ENCODE data around the gene FSCN2.

Gene FSCN2

GRCh38 chr17:81508639-81509206 is 19.5 kb upstream of the FSCN2 start:
- H3K27me3 ChIP-seq (ENCODE audit: control insufficient read depth, insufficient read depth, low read length, poor library complexity, severe bottlenecking): peaks cover 8% of the 10 kb centered on the region
- no peak overlapping the region for H3K27ac ChIP-seq (ENCODE audit: insufficient read depth, low read depth, low read length, poor library complexity, severe bottlenecking)
- H3K9me3 ChIP-seq (ENCODE audit: control insufficient read depth, low read length): no peaks in the 10 kb centered on the region
- WGBS, 2 experiments: 84 to 89% methylated on average over 10 of the region's 10 CpGs
- H3K36me3 ChIP-seq (ENCODE audit: control insufficient read depth, insufficient read depth, low read length): peaks cover 26% of the 10 kb centered on the region
- peaks cover 7% of the 10 kb centered on the region for H3K4me1 ChIP-seq (ENCODE audit: control insufficient read depth, insufficient read depth, low read length)
- H3K4me3 ChIP-seq (ENCODE audit: insufficient read depth, low read depth, low read length): peak overlapping the region; percentile 21

- Histone ChIP-seq H3K4me1 (ENCODE audit: control insufficient read depth, insufficient read depth, low read length) (peaks cover 7% of the 10 kb centered on the region), H3K27ac (ENCODE audit: insufficient read depth, low read depth, low read length, poor library complexity, severe bottlenecking) (no peak overlapping the region), H3K4me3 (ENCODE audit: insufficient read depth, low read depth, low read length) (peak overlapping the region; percentile 96), H3K27me3 (ENCODE audit: control insufficient read depth, insufficient read depth, low read length, poor library complexity, severe bottlenecking) (peaks cover 15% of the 10 kb centered on the region), H3K36me3 (ENCODE audit: control insufficient read depth, insufficient read depth, low read length) (peaks cover 26% of the 10 kb centered on the region), H3K9me3 (ENCODE audit: control insufficient read depth, low read length) (no peaks in the 10 kb centered on the region)
- 70 to 74% methylated on average over 12 of the region's 12 CpGs for WGBS, 2 experiments
Measured at GRCh38 chr17:81509207-81509971, 18.8 kb upstream of the FSCN2 start.

DNA sequence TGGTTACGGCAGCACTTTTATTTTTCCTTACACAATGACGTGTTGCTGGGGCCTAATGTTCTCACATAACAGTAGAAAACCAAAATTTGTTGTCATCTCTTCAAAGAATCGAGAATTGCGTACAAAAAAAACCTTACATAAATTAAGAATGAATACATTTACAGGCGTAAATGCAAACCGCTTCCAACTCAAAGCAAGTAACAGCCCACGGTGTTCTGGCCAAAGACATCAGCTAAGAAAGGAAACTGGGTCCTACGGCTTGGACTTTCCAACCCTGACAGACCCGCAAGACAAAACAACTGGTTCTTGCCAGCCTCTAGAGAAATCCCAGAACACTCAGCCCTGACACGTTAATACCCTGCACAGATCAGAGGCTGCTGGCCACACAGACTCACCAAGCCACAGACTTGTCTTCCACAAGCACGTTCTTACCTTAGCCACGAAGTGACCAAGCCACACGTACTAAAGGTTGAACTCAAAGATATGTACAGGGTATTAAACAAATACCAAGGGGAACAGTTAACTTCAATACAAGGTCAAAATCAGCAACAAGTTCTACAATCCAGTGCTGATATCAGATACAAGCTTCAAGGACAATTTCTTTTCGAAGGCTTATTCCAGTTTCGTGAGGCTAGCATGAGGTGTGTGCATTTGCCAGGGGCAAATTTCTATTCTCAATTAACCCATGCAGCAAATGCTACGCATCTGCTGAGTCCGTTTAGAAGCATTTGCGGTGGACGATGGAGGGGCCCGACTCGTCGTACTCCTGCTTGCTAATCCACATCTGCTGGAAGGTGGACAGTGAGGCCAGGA is 18.0 kb upstream of the FSCN2 start:
- H3K27ac ChIP-seq (ENCODE audit: insufficient read depth, low read depth, low read length, poor library complexity, severe bottlenecking): no peak overlapping the region
- peaks cover 26% of the 10 kb centered on the region for H3K36me3 ChIP-seq (ENCODE audit: control insufficient read depth, insufficient read depth, low read length)
- peak overlapping the region; percentile 96 for H3K4me3 ChIP-seq (ENCODE audit: insufficient read depth, low read depth, low read length)
- no peaks in the 10 kb centered on the region for H3K9me3 ChIP-seq (ENCODE audit: control insufficient read depth, low read length)
- WGBS, 2 experiments: 36 to 41% methylated on average over 22 of the region's 22 CpGs
- H3K27me3 ChIP-seq (ENCODE audit: control insufficient read depth, insufficient read depth, low read length, poor library complexity, severe bottlenecking): peaks cover 18% of the 10 kb centered on the region
- peaks cover 7% of the 10 kb centered on the region for H3K4me1 ChIP-seq (ENCODE audit: control insufficient read depth, insufficient read depth, low read length)

DNA sequence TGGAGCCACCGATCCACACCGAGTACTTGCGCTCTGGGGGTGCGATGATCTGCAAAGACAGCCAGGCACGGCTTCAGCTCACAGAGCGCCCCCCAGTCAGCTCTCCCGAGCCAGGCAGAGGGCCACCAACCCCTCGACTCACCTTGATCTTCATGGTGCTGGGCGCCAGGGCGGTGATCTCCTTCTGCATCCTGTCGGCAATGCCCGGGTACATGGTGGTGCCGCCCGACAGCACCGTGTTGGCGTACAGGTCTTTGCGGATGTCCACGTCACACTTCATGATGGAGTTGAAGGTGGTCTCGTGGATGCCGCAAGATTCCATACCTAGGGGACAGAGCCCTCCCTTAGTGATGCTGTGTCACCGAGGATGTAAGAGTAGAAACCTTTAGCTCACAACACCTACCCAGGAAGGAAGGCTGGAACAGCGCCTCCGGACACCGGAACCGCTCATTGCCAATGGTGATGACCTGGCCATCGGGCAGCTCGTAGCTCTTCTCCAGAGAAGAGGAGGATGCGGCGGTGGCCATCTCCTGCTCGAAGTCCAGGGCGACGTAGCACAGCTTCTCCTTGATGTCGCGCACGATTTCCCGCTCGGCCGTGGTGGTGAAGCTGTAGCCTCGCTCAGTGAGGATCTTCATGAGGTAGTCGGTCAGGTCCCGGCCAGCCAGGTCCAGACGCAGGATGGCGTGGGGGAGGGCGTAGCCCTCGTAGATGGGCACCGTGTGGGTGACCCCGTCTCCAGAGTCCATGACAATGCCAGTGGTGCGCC is 17.2 kb upstream of the FSCN2 start:
- Histone ChIP-seq H3K27me3 (ENCODE audit: control insufficient read depth, insufficient read depth, low read length, poor library complexity, severe bottlenecking) (peaks cover 19% of the 10 kb centered on the region), H3K36me3 (ENCODE audit: control insufficient read depth, insufficient read depth, low read length) (peaks cover 26% of the 10 kb centered on the region), H3K9me3 (ENCODE audit: control insufficient read depth, low read length) (no peaks in the 10 kb centered on the region), H3K4me3 (ENCODE audit: insufficient read depth, low read depth, low read length) (peak overlapping the region; percentile 96), H3K27ac (ENCODE audit: insufficient read depth, low read depth, low read length, poor library complexity, severe bottlenecking) (no peak overlapping the region), H3K4me1 (ENCODE audit: control insufficient read depth, insufficient read depth, low read length) (peaks cover 7% of the 10 kb centered on the region)
- 11 to 15% methylated on average over 48 of the region's 48 CpGs for WGBS, 2 experiments

- H3K9me3 ChIP-seq (ENCODE audit: control insufficient read depth, low read length): no peaks in the 10 kb centered on the region
- no peak overlapping the region for H3K27ac ChIP-seq (ENCODE audit: insufficient read depth, low read depth, low read length, poor library complexity, severe bottlenecking)
- peak overlapping the region; percentile 96 for H3K4me3 ChIP-seq (ENCODE audit: insufficient read depth, low read depth, low read length)
- H3K36me3 ChIP-seq (ENCODE audit: control insufficient read depth, insufficient read depth, low read length): peaks cover 26% of the 10 kb centered on the region
- 10 to 18% methylated on average over 9 of the region's 9 CpGs for WGBS, 2 experiments
- H3K27me3 ChIP-seq (ENCODE audit: control insufficient read depth, insufficient read depth, low read length, poor library complexity, severe bottlenecking): peaks cover 24% of the 10 kb centered on the region
- peaks cover 7% of the 10 kb centered on the region for H3K4me1 ChIP-seq (ENCODE audit: control insufficient read depth, insufficient read depth, low read length)
Measured at GRCh38 chr17:81511554-81511803, 16.7 kb upstream of the FSCN2 start.

DNA sequence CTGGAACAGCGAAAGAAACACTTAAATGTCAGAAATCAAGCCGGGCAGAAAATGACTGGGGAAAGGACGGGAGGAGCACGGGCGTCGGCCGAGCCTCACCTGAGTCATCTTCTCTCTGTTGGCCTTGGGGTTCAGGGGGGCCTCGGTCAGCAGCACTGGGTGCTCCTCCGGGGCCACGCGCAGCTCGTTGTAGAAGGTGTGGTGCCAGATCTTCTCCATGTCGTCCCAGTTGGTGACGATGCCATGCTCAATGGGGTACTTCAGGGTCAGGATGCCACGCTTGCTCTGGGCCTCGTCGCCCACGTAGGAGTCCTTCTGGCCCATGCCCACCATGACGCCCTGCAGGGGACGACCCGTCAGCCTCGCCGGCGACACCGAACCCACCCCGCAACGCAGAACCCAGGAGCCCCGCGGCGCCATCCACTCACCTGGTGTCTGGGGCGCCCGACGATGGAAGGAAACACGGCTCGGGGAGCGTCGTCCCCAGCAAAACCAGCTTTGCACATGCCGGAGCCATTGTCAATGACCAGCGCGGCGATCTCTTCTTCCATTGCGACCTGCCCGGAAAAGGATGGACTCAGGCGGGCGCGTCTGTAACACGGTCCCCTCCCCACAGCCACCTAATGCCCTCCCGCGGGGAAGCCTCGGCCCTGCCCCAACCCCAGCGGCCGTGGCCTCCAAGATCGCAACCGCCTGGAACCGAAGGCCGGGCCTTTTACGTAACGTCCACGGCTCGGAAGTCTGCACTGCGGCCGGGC is 16.2 kb upstream of the FSCN2 start:
- H3K4me3 ChIP-seq (ENCODE audit: insufficient read depth, low read depth, low read length): peak overlapping the region; percentile 96
- peaks cover 26% of the 10 kb centered on the region for H3K36me3 ChIP-seq (ENCODE audit: control insufficient read depth, insufficient read depth, low read length)
- H3K27me3 ChIP-seq (ENCODE audit: control insufficient read depth, insufficient read depth, low read length, poor library complexity, severe bottlenecking): peaks cover 29% of the 10 kb centered on the region
- H3K4me1 ChIP-seq (ENCODE audit: control insufficient read depth, insufficient read depth, low read length): peaks cover 7% of the 10 kb centered on the region
- WGBS, 2 experiments: 1% methylated on average over 62 of the region's 62 CpGs
- peak overlapping the region; percentile 67 for H3K27ac ChIP-seq (ENCODE audit: insufficient read depth, low read depth, low read length, poor library complexity, severe bottlenecking)
- H3K9me3 ChIP-seq (ENCODE audit: control insufficient read depth, low read length): no peaks in the 10 kb centered on the region

- 1% methylated on average over 111 of the region's 111 CpGs for WGBS, 2 experiments
- Histone ChIP-seq H3K4me3 (ENCODE audit: insufficient read depth, low read depth, low read length) (peak within 1 kb of the TSS; percentile 96), H3K27ac (ENCODE audit: insufficient read depth, low read depth, low read length, poor library complexity, severe bottlenecking) (peak within 1 kb of the TSS; percentile 69), H3K9me3 (ENCODE audit: control insufficient read depth, low read length) (no peaks in the 10 kb centered on the region), H3K4me1 (ENCODE audit: control insufficient read depth, insufficient read depth, low read length) (peaks cover 15% of the 10 kb centered on the region), H3K36me3 (ENCODE audit: control insufficient read depth, insufficient read depth, low read length) (peaks cover 26% of the 10 kb centered on the region), H3K27me3 (ENCODE audit: control insufficient read depth, insufficient read depth, low read length, poor library complexity, severe bottlenecking) (peaks cover 37% of the 10 kb centered on the region)
Measured at GRCh38 chr17:81512562-81513371, 15.4 kb upstream of the FSCN2 start, which contains the start of gene ACTG1. ACTG1 (minus strand) TSS chr17:81512799; CDS start chr17:81512354, 445 bp downstream.

- peak overlapping the region; percentile 96 for H3K4me3 ChIP-seq (ENCODE audit: insufficient read depth, low read depth, low read length)
- peaks cover 26% of the 10 kb centered on the region for H3K36me3 ChIP-seq (ENCODE audit: control insufficient read depth, insufficient read depth, low read length)
- H3K27ac ChIP-seq (ENCODE audit: insufficient read depth, low read depth, low read length, poor library complexity, severe bottlenecking): peak overlapping the region; percentile 69
- H3K4me1 ChIP-seq (ENCODE audit: control insufficient read depth, insufficient read depth, low read length): peaks cover 21% of the 10 kb centered on the region
- peaks cover 43% of the 10 kb centered on the region for H3K27me3 ChIP-seq (ENCODE audit: control insufficient read depth, insufficient read depth, low read length, poor library complexity, severe bottlenecking)
- WGBS, 2 experiments: 1% methylated on average over 23 of the region's 23 CpGs
- no peaks in the 10 kb centered on the region for H3K9me3 ChIP-seq (ENCODE audit: control insufficient read depth, low read length)
Measured at GRCh38 chr17:81513372-81513752, 14.8 kb upstream of the FSCN2 start.
